HCT116 (cell line): ENCODE measurements around the gene MID1IP1. TPM values are rescaled to one million over a fixed set of nuclear protein-coding genes. Genes with fewer than 3 reads are reported as not detected.
A peak's percentile ranks its signal among the peaks of the same experiment; 100 is the strongest.

Experiments
- ATAC-seq: fragments of 200-7000 bp; cut with Tn5 transposase; 2 replicates; pipeline ENCODE4 v1.9.1; 2020; ENCODE audit warnings: mild to moderate bottlenecking, moderate library complexity
- BruUV-seq: library from RNA; stranded (reverse); fragments of 400-500 nt; replicated peaks from 2 replicates; lab custom pipeline; 2021; lab: Mats Ljungman, UMichigan
- CTCF ChIA-PET: fragments of 300-600 bp; sonication (Branson Sonifier 250); formaldehyde crosslinking; loops from one replicate; lab custom pipeline; 2021; ENCODE audit warnings: antibody characterized with exemption; lab: Charles Lee
- POLR2A ChIA-PET: fragments of 300-600, 350-600 bp; sonication (Branson Sonifier 250); formaldehyde crosslinking; loops from one replicate; lab custom pipeline; 2021; ENCODE audit warnings: antibody characterized with exemption; lab: Charles Lee
- RAD21 ChIA-PET, 2 experiments: fragments of 300-600 bp; sonication (Branson Sonifier 250); formaldehyde crosslinking; loops; one replicate each; lab custom pipeline; 2023; ENCODE audit warnings: low total read pairs in 2 of 2; ENCODE audit not compliant: uncharacterized antibody in 2 of 2, unreplicated experiment in 2 of 2, low non-redundant PET in 1 of 2; lab: Charles Lee
- DNase-seq: peaks from one replicate; pipeline ENCODE4 v3.0.0-alpha.2; 2010; ENCODE audit warnings: low read depth, low spot score
- H2AFZ ChIP-seq: fragments of 200-600 bp; shearing (Covaris generic), sonication (generic); 2 replicates; pipeline ENCODE4 v1.6.1; 2017; ENCODE audit warnings: low read depth, mixed run types, mixed read lengths, antibody characterized with exemption, low read length; ENCODE audit not compliant: poor library complexity, severe bottlenecking
- H3K27ac ChIP-seq: 2 replicates; pipeline ENCODE4 v1.5.1; 2012; ENCODE audit warnings: low read depth, low read length
- H3K27me3 ChIP-seq: fragments of 200-600 bp; sonication (generic); 2 replicates; pipeline ENCODE4 v1.6.1; 2016; ENCODE audit warnings: mixed run types, low read length, mixed read lengths; ENCODE audit not compliant: insufficient read depth
- H3K36me3 ChIP-seq, 2 experiments: fragments of 200-500 bp in 1 of 2; fragments of 200-600 bp in 1 of 2; sonication (Bioruptor generic) in 1 of 2; sonication (generic) in 1 of 2; 2 replicates each; pipeline versions ENCODE4 v1.5.1 to v1.6.1; 2014 to 2016; ENCODE audit warnings: low read length in 2 of 2, inconsistent platforms in 1 of 2, mixed read lengths in 1 of 2, mixed run types in 1 of 2; ENCODE audit not compliant: insufficient read depth in 2 of 2, control insufficient read depth in 1 of 2
- H3K4me1 ChIP-seq, 2 experiments: fragments of 200-600 bp in 1 of 2; sonication (generic) in 1 of 2; 2 replicates each; pipeline versions ENCODE4 v1.5.1 to v1.6.1; 2012 to 2017; ENCODE audit warnings: low read length in 2 of 2, inconsistent platforms in 1 of 2, mild to moderate bottlenecking in 1 of 2, mixed read lengths in 1 of 2, mixed run types in 1 of 2, moderate library complexity in 1 of 2; ENCODE audit not compliant: insufficient read depth in 2 of 2, control insufficient read depth in 1 of 2
- H3K4me2 ChIP-seq: fragments of 200-600 bp; sonication (generic); 2 replicates; pipeline ENCODE4 v1.6.1; 2017; ENCODE audit warnings: mixed run types, low read length, mixed read lengths
- H3K4me3 ChIP-seq, 2 experiments: fragments of 200-600 bp in 1 of 2; sonication (generic) in 1 of 2; replicated peaks in 1 of 2; 2 replicates each; pipeline ENCODE4 v1.5.1; 2011 to 2016; ENCODE audit warnings: low read length in 2 of 2, control low read depth in 1 of 2, low read depth in 1 of 2, mild to moderate bottlenecking in 1 of 2, mixed read lengths in 1 of 2, mixed run types in 1 of 2
- H3K79me2 ChIP-seq: fragments of 200-600 bp; sonication (generic); 2 replicates; pipeline ENCODE4 v1.6.1; 2017; ENCODE audit warnings: mild to moderate bottlenecking, mixed run types, low read length, moderate library complexity, mixed read lengths; ENCODE audit not compliant: insufficient read depth
- H3K9ac ChIP-seq: fragments of 200-600 bp; sonication (generic); 2 replicates; pipeline ENCODE4 v1.6.1; 2016; ENCODE audit warnings: low read length, mixed read lengths
- H3K9me2 ChIP-seq: fragments of 200-600 bp; sonication (generic), shearing (Covaris generic); 2 replicates; pipeline ENCODE4 v1.6.1; 2017; ENCODE audit warnings: mixed run types, mild to moderate bottlenecking, moderate library complexity; ENCODE audit not compliant: insufficient read depth
- H3K9me3 ChIP-seq, 2 experiments: fragments of 200-500 bp in 1 of 2; fragments of 200-600 bp in 1 of 2; sonication (Bioruptor generic) in 1 of 2; sonication (generic) in 1 of 2; 2 replicates each; pipeline ENCODE4 v1.6.1; 2014 to 2017; ENCODE audit warnings: low read length in 2 of 2, mixed read lengths in 2 of 2, inconsistent platforms in 1 of 2, low read depth in 1 of 2, mild to moderate bottlenecking in 1 of 2, mixed run types in 1 of 2, moderate library complexity in 1 of 2; ENCODE audit not compliant: control insufficient read depth in 1 of 2, insufficient read depth in 1 of 2
- H4K20me1 ChIP-seq: fragments of 200-600 bp; sonication (generic), shearing (Covaris generic); 2 replicates; pipeline ENCODE4 v1.6.1; 2017; ENCODE audit warnings: mixed run types, mild to moderate bottlenecking, moderate library complexity; ENCODE audit not compliant: insufficient read depth
- EGR1 ChIP-seq: IDR thresholded peaks from 2 replicates; pipeline ENCODE4 v1.6.1; 2012; ENCODE audit warnings: low read depth
- FOSL1 ChIP-seq: IDR thresholded peaks from 2 replicates; pipeline ENCODE4 v1.6.1; 2012; ENCODE audit warnings: low read depth
- JUND ChIP-seq: IDR thresholded peaks from 2 replicates; pipeline ENCODE4 v1.6.1; 2012
- MAX ChIP-seq: IDR thresholded peaks from 2 replicates; pipeline ENCODE4 v1.6.1; 2012
- POLR2A ChIP-seq: IDR thresholded peaks from 2 replicates; pipeline ENCODE4 v1.7.0; 2011; ENCODE audit warnings: borderline replicate concordance; ENCODE audit not compliant: insufficient read depth, insufficient read length; ENCODE audit errors: extremely low read depth
- POLR2AphosphoS5 ChIP-seq: IDR thresholded peaks from 2 replicates; pipeline ENCODE4 v1.6.1; 2011; ENCODE audit warnings: mild to moderate bottlenecking, low read depth, low read length, moderate library complexity
- RAD21 ChIP-seq: IDR thresholded peaks from 2 replicates; pipeline ENCODE4 v1.6.1; 2012; ENCODE audit warnings: low read depth, mild to moderate bottlenecking
- REST ChIP-seq: IDR thresholded peaks from 2 replicates; pipeline ENCODE4 v1.6.1; 2012; ENCODE audit warnings: low read depth
- SP1 ChIP-seq: IDR thresholded peaks from 2 replicates; pipeline ENCODE4 v1.6.1; 2012; ENCODE audit warnings: low read depth
- SRF ChIP-seq: IDR thresholded peaks from 2 replicates; pipeline ENCODE4 v1.6.1; 2012; ENCODE audit warnings: low read depth
- TCF7L2 ChIP-seq: IDR thresholded peaks from 2 replicates; pipeline ENCODE4 v1.7.0; 2011; ENCODE audit warnings: borderline replicate concordance, inconsistent platforms; ENCODE audit not compliant: insufficient read depth, insufficient read length; ENCODE audit errors: extremely low read depth
- intact Hi-C: fragments of 100-400 bp; cut with micrococcal nuclease; formaldehyde crosslinking; loops from 2 replicates; pipeline ENCODE4 v1.10.0; 2022
- total RNA-seq: library from RNA; stranded (reverse); gene quantifications from one replicate; pipeline ENCODE4 v1.2.1, GENCODE V29; 2021; ENCODE audit not compliant: unreplicated experiment
- TF ChIP-seq, protein P1 (sequence below), 3 experiments: fragments of 200-600 bp in 1 of 3; sonication (generic) in 1 of 3; IDR thresholded peaks in 2 of 3; conservative IDR thresholded peaks in 1 of 3; 2 replicates each; pipeline ENCODE4 v1.5.1; 2012 to 2017; ENCODE audit warnings: low read depth in 2 of 3, low read length in 2 of 3, antibody characterized with exemption in 1 of 3, borderline replicate concordance in 1 of 3, control low read depth in 1 of 3, mild to moderate bottlenecking in 1 of 3, mixed read lengths in 1 of 3, mixed run types in 1 of 3, moderate library complexity in 1 of 3; ENCODE audit not compliant: insufficient read depth in 1 of 3

Gene MID1IP1
- total RNA-seq, 1 experiment from 2014 or later, result 109 TPM

- BruUV-seq, result no TSS peak
- no peak overlapping the region for H3K9ac ChIP-seq
- no peak overlapping the region for H3K4me3 ChIP-seq
- CTCF ChIA-PET, result no interaction called here
- H2AFZ ChIP-seq, result no peak overlapping the region
- no peaks in the 10 kb centered on the region for H3K27me3 ChIP-seq
- RAD21 ChIA-PET, result no interaction called here
- no peak for ATAC-seq
- no peaks in the 10 kb centered on the region for H3K79me2 ChIP-seq
- no peak for DNase-seq
- intact Hi-C loops, result no loop called here
- no peaks in the 10 kb centered on the region for H3K9me3 ChIP-seq
- POLR2A ChIA-PET, result no interaction called here
- no peaks in the 10 kb centered on the region for H4K20me1 ChIP-seq
- no peak overlapping the region for H3K4me2 ChIP-seq
- H3K36me3 ChIP-seq, result no peaks in the 10 kb centered on the region
- H3K27ac ChIP-seq, result no peak overlapping the region
- H3K4me1 ChIP-seq, result no peaks in the 10 kb centered on the region
- H3K9me2 ChIP-seq, result no peaks in the 10 kb centered on the region
- TF ChIP-seq RAD21, result no peak
- TF ChIP-seq POLR2A, result no peak
- no peak for TF ChIP-seq JUND
- no peak for TF ChIP-seq SP1
- TF ChIP-seq, protein P1, sequence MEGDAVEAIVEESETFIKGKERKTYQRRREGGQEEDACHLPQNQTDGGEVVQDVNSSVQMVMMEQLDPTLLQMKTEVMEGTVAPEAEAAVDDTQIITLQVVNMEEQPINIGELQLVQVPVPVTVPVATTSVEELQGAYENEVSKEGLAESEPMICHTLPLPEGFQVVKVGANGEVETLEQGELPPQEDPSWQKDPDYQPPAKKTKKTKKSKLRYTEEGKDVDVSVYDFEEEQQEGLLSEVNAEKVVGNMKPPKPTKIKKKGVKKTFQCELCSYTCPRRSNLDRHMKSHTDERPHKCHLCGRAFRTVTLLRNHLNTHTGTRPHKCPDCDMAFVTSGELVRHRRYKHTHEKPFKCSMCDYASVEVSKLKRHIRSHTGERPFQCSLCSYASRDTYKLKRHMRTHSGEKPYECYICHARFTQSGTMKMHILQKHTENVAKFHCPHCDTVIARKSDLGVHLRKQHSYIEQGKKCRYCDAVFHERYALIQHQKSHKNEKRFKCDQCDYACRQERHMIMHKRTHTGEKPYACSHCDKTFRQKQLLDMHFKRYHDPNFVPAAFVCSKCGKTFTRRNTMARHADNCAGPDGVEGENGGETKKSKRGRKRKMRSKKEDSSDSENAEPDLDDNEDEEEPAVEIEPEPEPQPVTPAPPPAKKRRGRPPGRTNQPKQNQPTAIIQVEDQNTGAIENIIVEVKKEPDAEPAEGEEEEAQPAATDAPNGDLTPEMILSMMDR (IDR thresholded peaks at IDR 0.05 in 2 of 3, conservative IDR thresholded peaks at IDR 0.05 in 1 of 3; ENCODE audit: borderline replicate concordance in 1 of 3, insufficient read depth in 1 of 3, low read depth in 2 of 3, low read length in 2 of 3), result no peak
- TF ChIP-seq FOSL1, result no peak
- no peak for TF ChIP-seq TCF7L2
- TF ChIP-seq POLR2AphosphoS5, result no peak
Measured at GRCh38 chrX:38760883-38761282, 40.4 kb upstream of the MID1IP1 start.

GRCh38 chrX:38768079-38768478 lies 33.2 kb upstream of the MID1IP1 start:
- no peaks in the 10 kb centered on the region for H4K20me1 ChIP-seq
- H3K79me2 ChIP-seq, result no peaks in the 10 kb centered on the region
- ChIA-PET RAD21 (interaction anchor here (0.6 to 1.5 kb wide), 3 partner anchors 366 to 1509 kb away, joined by 3 to 5 read pairs (median 3); no protein-coding TSS in a partner anchor), POLR2A (no interaction called here), CTCF (interaction anchor here (0.7 to 3.0 kb wide), 7 partner anchors 12 to 475 kb away, joined by 3 to 14 read pairs (median 4); no protein-coding TSS in a partner anchor)
- H3K4me2 ChIP-seq, result no peak overlapping the region
- no peaks in the 10 kb centered on the region for H3K36me3 ChIP-seq
- no peak overlapping the region for H3K27ac ChIP-seq
- H3K4me3 ChIP-seq, result no peak overlapping the region
- DNase-seq (no peak), ATAC-seq (0 out of 2 replicates have a peak, but pooled peaks have one; percentile 53)
- BruUV-seq, result no TSS peak
- intact Hi-C loops, result loop anchor here (5.0 kb wide), 2 partner anchors 219 to 384 kb away; no protein-coding TSS in a partner anchor
- H2AFZ ChIP-seq, result no peak overlapping the region
- no peaks in the 10 kb centered on the region for H3K27me3 ChIP-seq
- no peak overlapping the region for H3K9ac ChIP-seq
- H3K4me1 ChIP-seq, result no peaks in the 10 kb centered on the region
- no peaks in the 10 kb centered on the region for H3K9me3 ChIP-seq
- no peaks in the 10 kb centered on the region for H3K9me2 ChIP-seq
- no peak for TF ChIP-seq REST
- no peak for TF ChIP-seq SRF
- no peak for TF ChIP-seq MAX
- TF ChIP-seq POLR2AphosphoS5, result no peak
- no peak for TF ChIP-seq EGR1
- TF ChIP-seq FOSL1, result no peak
- peak; percentile 65 for TF ChIP-seq RAD21
